Effector CD4-positive, alpha-beta T cell (primary cell): ENCODE measurements around the gene CRTAP.
"Not testable (repeated sequence)": the region's sequence is repeated elsewhere in the genome, so short reads cannot be mapped to it uniquely, and the experiment has no call there.

ENCODE experiments used
- DNase-seq: peaks from one replicate; pipeline ENCODE4 v3.0.0-alpha.2; 2020

CRTAP gene

GRCh38 chr3:33181641-33182040 is 67.8 kb downstream of the CRTAP start:
- DNase-seq = not testable (repeated sequence)

- DNase-seq = no peak
Observed at GRCh38 chr3:33184863-33185262, 71.0 kb downstream of the CRTAP start.

GRCh38 chr3:33186524-33187367 is 72.9 kb downstream of the CRTAP start:
- no peak for DNase-seq

GRCh38 chr3:33187368-33187634 is 73.5 kb downstream of the CRTAP start:
- DNase-seq = no peak

GRCh38 chr3:33194303-33194702 is 80.5 kb downstream of the CRTAP start:
- no peak for DNase-seq

- no peak for DNase-seq
Observed at GRCh38 chr3:33196538-33196937, 82.7 kb downstream of the CRTAP start.
